Calu3 (cell line): Measurements from ENCODE around the gene RUNDC1. TPM values are rescaled to one million over a fixed set of nuclear protein-coding genes. Genes with fewer than 3 reads are reported as not detected.
A peak's percentile ranks its signal among the peaks of the same experiment; 100 is the strongest.

ENCODE experiments used
- BruUV-seq: library from RNA; stranded (reverse); fragments of 400-500 nt; replicated peaks from 2 replicates; lab custom pipeline; 2021; lab: Mats Ljungman, UMichigan
- CTCF ChIA-PET: fragments of 300-600 bp; sonication (Branson Sonifier 250); formaldehyde crosslinking; loops from one replicate; lab custom pipeline; 2022; ENCODE audit warnings: antibody characterized with exemption; lab: Charles Lee
- DNase-seq: peaks from one replicate; pipeline ENCODE4 v3.0.0; 2022
- H3K27ac Mint-ChIP-seq: one replicate; pipeline ENCODE4 v1.8.0; 2022; ENCODE audit warnings: mixed read lengths; ENCODE audit not compliant: unreplicated experiment
- H3K27me3 Mint-ChIP-seq: one replicate; pipeline ENCODE4 v1.8.0; 2022; ENCODE audit warnings: mixed read lengths; ENCODE audit not compliant: unreplicated experiment
- H3K36me3 Mint-ChIP-seq: one replicate; pipeline ENCODE4 v1.8.0; 2022; ENCODE audit warnings: mild to moderate bottlenecking, moderate library complexity, mixed read lengths; ENCODE audit not compliant: insufficient read depth, unreplicated experiment
- H3K4me1 Mint-ChIP-seq: one replicate; pipeline ENCODE4 v1.8.0; 2022; ENCODE audit warnings: mild to moderate bottlenecking, low read depth, mixed read lengths; ENCODE audit not compliant: unreplicated experiment
- H3K4me3 Mint-ChIP-seq: one replicate; pipeline ENCODE4 v1.8.0; 2022; ENCODE audit warnings: mild to moderate bottlenecking, low read depth, moderate library complexity, mixed read lengths; ENCODE audit not compliant: unreplicated experiment
- H3K9me3 Mint-ChIP-seq: one replicate; pipeline ENCODE4 v1.8.0; 2022; ENCODE audit warnings: low read depth, mixed read lengths; ENCODE audit not compliant: unreplicated experiment
- intact Hi-C: fragments of 100-400 bp; cut with micrococcal nuclease; formaldehyde crosslinking; loops from one replicate; pipeline ENCODE4 v1.10.0; 2022; ENCODE audit not compliant: unreplicated experiment
- total RNA-seq: library from RNA; stranded (reverse); gene quantifications from 2 replicates; pipeline ENCODE4 v1.2.3, GENCODE V29; 2022
- TF ChIP-seq, protein P1 (sequence below): fragments of 200-600 bp; IDR thresholded peaks from one replicate; pipeline ENCODE4 v1.8.0; 2022; ENCODE audit warnings: antibody characterized with exemption; ENCODE audit not compliant: unreplicated experiment

RUNDC1 gene
- total RNA-seq, 1 experiment from 2014 or later: 32.8 TPM

DNA sequence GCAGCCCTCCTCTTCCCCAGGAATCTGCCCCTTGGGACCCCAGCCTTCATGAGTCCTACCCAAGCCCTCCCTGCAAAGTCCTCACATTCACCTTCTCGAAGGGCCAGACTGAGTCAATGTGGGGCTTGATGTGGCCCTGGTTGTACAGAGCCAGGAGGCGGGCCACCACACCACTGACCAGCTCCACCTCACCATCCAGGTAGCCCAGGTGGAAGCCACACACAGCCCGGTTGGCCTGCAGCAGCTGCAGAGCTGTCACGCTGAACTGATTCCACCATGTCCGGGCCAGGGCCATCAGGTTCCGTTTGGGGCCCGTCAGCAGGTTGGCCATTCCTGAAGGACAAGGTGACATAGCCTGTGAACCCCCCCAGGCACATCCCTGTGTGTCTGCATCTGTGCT is 35.9 kb downstream of the RUNDC1 start:
- DNase-seq: no peak
- intact Hi-C loops: no loop called here
- H3K27me3 Mint-ChIP-seq: no peaks in the 10 kb centered on the region
- H3K27ac Mint-ChIP-seq: no peak overlapping the region
- no peak overlapping the region for H3K4me3 Mint-ChIP-seq
- H3K9me3 Mint-ChIP-seq: no peaks in the 10 kb centered on the region
- TF ChIP-seq, protein P1, sequence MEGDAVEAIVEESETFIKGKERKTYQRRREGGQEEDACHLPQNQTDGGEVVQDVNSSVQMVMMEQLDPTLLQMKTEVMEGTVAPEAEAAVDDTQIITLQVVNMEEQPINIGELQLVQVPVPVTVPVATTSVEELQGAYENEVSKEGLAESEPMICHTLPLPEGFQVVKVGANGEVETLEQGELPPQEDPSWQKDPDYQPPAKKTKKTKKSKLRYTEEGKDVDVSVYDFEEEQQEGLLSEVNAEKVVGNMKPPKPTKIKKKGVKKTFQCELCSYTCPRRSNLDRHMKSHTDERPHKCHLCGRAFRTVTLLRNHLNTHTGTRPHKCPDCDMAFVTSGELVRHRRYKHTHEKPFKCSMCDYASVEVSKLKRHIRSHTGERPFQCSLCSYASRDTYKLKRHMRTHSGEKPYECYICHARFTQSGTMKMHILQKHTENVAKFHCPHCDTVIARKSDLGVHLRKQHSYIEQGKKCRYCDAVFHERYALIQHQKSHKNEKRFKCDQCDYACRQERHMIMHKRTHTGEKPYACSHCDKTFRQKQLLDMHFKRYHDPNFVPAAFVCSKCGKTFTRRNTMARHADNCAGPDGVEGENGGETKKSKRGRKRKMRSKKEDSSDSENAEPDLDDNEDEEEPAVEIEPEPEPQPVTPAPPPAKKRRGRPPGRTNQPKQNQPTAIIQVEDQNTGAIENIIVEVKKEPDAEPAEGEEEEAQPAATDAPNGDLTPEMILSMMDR: no peak
- CTCF ChIA-PET: no interaction called here
- peaks cover 31% of the 10 kb centered on the region for H3K4me1 Mint-ChIP-seq
- H3K36me3 Mint-ChIP-seq: peaks cover 83% of the 10 kb centered on the region
- no TSS peak for BruUV-seq

DNA sequence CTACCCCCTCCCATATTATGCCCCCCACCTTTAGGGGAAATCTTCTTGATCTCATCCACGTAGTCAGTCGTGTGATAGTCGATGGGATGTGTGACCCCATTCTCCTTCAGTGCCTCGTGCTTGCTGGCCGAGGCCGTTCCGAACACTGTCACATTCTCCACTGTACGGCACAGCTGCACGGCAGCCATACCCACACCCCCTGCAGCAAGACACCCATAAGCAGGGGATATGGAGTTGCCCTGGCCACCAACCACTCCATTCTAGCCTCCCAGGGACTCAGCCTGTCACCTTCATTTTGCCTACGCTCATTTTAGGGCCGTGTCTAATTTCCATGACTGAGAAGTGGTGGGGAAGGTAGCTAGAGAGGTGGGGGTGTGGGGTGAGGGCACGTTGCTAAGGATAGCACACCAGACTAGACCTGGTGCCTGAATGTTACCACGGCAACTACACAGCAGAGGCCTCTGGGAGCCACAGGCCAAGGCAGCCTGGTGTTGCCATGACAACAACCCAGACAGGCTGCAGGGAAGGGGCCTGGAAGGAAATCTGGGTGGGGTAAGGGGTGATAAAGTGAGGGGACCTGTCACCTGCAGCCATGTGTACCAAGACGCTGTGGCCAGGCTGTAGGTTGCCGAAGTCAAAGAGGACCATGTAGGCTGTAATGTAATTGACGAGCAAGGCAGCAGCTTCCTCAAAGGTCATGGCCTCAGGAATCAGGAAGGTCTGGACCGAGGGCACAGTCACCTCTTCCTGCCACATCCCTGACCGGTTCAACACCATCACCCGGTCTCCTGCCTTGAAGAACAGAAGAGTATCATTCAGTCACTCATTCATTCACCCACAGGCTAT is 37.9 kb downstream of the RUNDC1 start:
- peak overlapping the region; percentile 4 for H3K27ac Mint-ChIP-seq
- CTCF ChIA-PET: interaction anchor here (0.5 to 0.6 kb wide), 3 partner anchors 58 to 316 kb away, joined by 3 to 5 read pairs (median 4); no protein-coding TSS in a partner anchor
- TF ChIP-seq, protein P1: no peak
- no TSS peak for BruUV-seq
- H3K27me3 Mint-ChIP-seq: no peaks in the 10 kb centered on the region
- no peaks in the 10 kb centered on the region for H3K9me3 Mint-ChIP-seq
- DNase-seq: no peak
- no peak overlapping the region for H3K4me3 Mint-ChIP-seq
- intact Hi-C loops: no loop called here
- H3K36me3 Mint-ChIP-seq: peaks cover 85% of the 10 kb centered on the region
- H3K4me1 Mint-ChIP-seq: peaks cover 23% of the 10 kb centered on the region

DNA sequence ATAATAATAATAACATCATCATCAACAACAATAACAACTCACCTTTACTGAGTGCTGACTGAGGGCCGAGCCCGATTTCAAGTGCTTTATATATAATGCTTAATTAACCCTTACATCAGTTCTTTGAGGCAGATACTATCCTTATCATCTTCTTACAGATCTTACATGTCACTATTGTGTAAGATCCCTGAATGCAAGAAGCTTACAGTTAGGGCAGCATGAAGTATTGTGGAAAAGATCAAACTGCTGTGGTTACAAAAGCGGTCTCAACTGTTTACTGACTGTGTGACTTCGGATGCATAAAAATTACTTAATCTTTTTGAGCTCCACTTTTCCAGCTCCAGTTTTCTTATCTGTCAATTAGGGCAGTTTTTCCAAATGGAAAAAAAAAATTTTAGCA is 38.6 kb downstream of the RUNDC1 start:
- no peak overlapping the region for H3K4me3 Mint-ChIP-seq
- intact Hi-C loops: no loop called here

DNA sequence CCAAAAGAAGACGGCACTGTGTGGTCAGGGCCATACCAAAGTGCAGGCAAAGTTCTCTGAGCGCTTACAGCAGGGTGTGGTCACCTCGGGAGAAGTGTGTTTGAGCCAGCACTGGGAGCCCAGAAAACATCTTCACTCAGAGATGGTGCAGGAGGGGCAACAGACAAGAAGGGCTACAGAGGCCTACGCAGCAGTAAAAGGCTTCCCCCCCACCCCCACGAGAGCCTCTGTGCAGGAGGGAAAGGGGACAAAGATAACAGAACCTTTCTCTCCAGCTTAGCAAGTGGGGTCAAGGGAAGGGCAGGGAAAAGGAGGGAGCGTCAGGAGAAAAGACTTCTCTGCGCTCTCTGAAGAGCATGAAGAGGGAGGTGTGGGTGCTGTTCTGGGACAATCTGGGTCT is 39.1 kb downstream of the RUNDC1 start:
- no peak for DNase-seq
- TF ChIP-seq, protein P1: no peak
- peak overlapping the region; percentile 71 for H3K27ac Mint-ChIP-seq
- intact Hi-C loops: no loop called here
- H3K4me3 Mint-ChIP-seq: peak overlapping the region; percentile 97
- H3K9me3 Mint-ChIP-seq: no peaks in the 10 kb centered on the region
- CTCF ChIA-PET: no interaction called here
- peaks cover 7% of the 10 kb centered on the region for H3K27me3 Mint-ChIP-seq
- peaks cover 77% of the 10 kb centered on the region for H3K36me3 Mint-ChIP-seq
- H3K4me1 Mint-ChIP-seq: peaks cover 28% of the 10 kb centered on the region
- BruUV-seq: no TSS peak

More for the DNA sequence above, 38.6 kb downstream of the RUNDC1 start:
- H3K36me3 Mint-ChIP-seq: peaks cover 78% of the 10 kb centered on the region
- no peak overlapping the region for H3K27ac Mint-ChIP-seq
- peaks cover 23% of the 10 kb centered on the region for H3K4me1 Mint-ChIP-seq
- no peak for DNase-seq
- TF ChIP-seq, protein P1: no peak
- BruUV-seq: no TSS peak
- H3K9me3 Mint-ChIP-seq: no peaks in the 10 kb centered on the region
- CTCF ChIA-PET: interaction anchor here (0.5 kb wide), 1 partner anchor 74 kb away, joined by 4 read pairs; no protein-coding TSS in a partner anchor
- peaks cover 2% of the 10 kb centered on the region for H3K27me3 Mint-ChIP-seq
